PC-9 (cell line): ENCODE data around the gene RASIP1. TPM values are rescaled to one million over a fixed set of nuclear protein-coding genes. Genes with fewer than 3 reads are reported as not detected.

Experiments
- BruUV-seq: library from RNA; stranded (reverse); fragments of 400-500 nt; replicated peaks from 2 replicates; lab custom pipeline; 2021; lab: Mats Ljungman, UMichigan
- CTCF ChIA-PET: fragments of 300-600 bp; sonication (Branson Sonifier 250); formaldehyde crosslinking; loops from one replicate; lab custom pipeline; 2022; ENCODE audit warnings: antibody characterized with exemption; lab: Charles Lee
- POLR2A ChIA-PET: fragments of 300-600 bp; sonication (Branson Sonifier 250); formaldehyde crosslinking; loops from one replicate; lab custom pipeline; 2022; ENCODE audit warnings: antibody characterized with exemption; ENCODE audit not compliant: unreplicated experiment; lab: Charles Lee
- DNase-seq, 2 experiments: peaks; one replicate each; pipeline versions ENCODE4 v3.0.0 to v3.0.0-alpha.2; 2015 to 2022; ENCODE audit warnings: mixed read lengths in 1 of 2
- H2AFZ ChIP-seq: fragments of 200-600 bp; sonication (generic); 2 replicates; pipeline ENCODE4 v1.8.1; 2017; ENCODE audit warnings: antibody characterized with exemption
- H3F3A ChIP-seq: fragments of 200-600 bp; sonication (generic); 2 replicates; pipeline ENCODE4 v1.8.1; 2017; ENCODE audit warnings: antibody characterized with exemption, mild to moderate bottlenecking, low read depth; ENCODE audit not compliant: insufficient read depth
- H3K27ac ChIP-seq: fragments of 200-600 bp; sonication (generic); 2 replicates; pipeline ENCODE4 v1.6.1; 2016; ENCODE audit warnings: mixed run types
- H3K27me3 ChIP-seq: fragments of 200-600 bp; sonication (generic); 2 replicates; pipeline ENCODE4 v1.6.1; 2016; ENCODE audit warnings: low read depth, mixed run types; ENCODE audit not compliant: insufficient read depth
- H3K36me3 ChIP-seq: fragments of 200-600 bp; sonication (generic); 2 replicates; pipeline ENCODE4 v1.6.1; 2016; ENCODE audit warnings: low read depth, mixed run types
- H3K4me1 ChIP-seq: fragments of 200-600 bp; sonication (generic); replicated peaks from 2 replicates; pipeline ENCODE4 v1.6.1; 2016; ENCODE audit warnings: mixed run types; ENCODE audit not compliant: insufficient read depth
- H3K4me2 ChIP-seq: fragments of 200-600 bp; sonication (generic); 2 replicates; pipeline ENCODE4 v1.6.1; 2017; ENCODE audit warnings: mixed run types
- H3K4me3 ChIP-seq: fragments of 200-600 bp; sonication (generic); 2 replicates; pipeline ENCODE4 v1.6.1; 2016; ENCODE audit warnings: mixed run types
- H3K79me2 ChIP-seq: fragments of 200-600 bp; sonication (generic); 2 replicates; pipeline ENCODE4 v1.6.1; 2017; ENCODE audit warnings: low read depth, mixed run types
- H3K9me2 ChIP-seq: fragments of 200-600 bp; sonication (generic); 2 replicates; pipeline ENCODE4 v1.8.1; 2017; ENCODE audit warnings: mild to moderate bottlenecking; ENCODE audit not compliant: insufficient read depth
- H3K9me3 ChIP-seq: fragments of 200-600 bp; sonication (generic); 2 replicates; pipeline ENCODE4 v1.8.1; 2016; ENCODE audit warnings: low read depth; ENCODE audit not compliant: insufficient read depth
- H4K20me1 ChIP-seq: fragments of 200-600 bp; sonication (generic); 2 replicates; pipeline ENCODE4 v1.8.1; 2017; ENCODE audit not compliant: insufficient read depth
- CTCF ChIP-seq: fragments of 200-600 bp; sonication (generic); conservative IDR thresholded peaks from 2 replicates; pipeline ENCODE4 v1.6.1; 2017; ENCODE audit warnings: mixed run types, antibody characterized with exemption, mild to moderate bottlenecking, moderate library complexity
- EZH2 ChIP-seq: fragments of 200-600 bp; sonication (generic); IDR thresholded peaks from 2 replicates; pipeline ENCODE4 v1.8.0; 2017; ENCODE audit warnings: antibody characterized with exemption, low read depth
- intact Hi-C: fragments of 100-400 bp; cut with micrococcal nuclease; formaldehyde crosslinking; loops from one replicate; pipeline ENCODE4 v1.10.0; 2022; ENCODE audit not compliant: unreplicated experiment
- total RNA-seq: library from RNA; stranded (reverse); gene quantifications from 2 replicates; pipeline ENCODE4 v1.2.3, GENCODE V29; 2021

The RASIP1 gene
- total RNA-seq, 1 experiment from 2014 or later, result 1.4 TPM

DNA sequence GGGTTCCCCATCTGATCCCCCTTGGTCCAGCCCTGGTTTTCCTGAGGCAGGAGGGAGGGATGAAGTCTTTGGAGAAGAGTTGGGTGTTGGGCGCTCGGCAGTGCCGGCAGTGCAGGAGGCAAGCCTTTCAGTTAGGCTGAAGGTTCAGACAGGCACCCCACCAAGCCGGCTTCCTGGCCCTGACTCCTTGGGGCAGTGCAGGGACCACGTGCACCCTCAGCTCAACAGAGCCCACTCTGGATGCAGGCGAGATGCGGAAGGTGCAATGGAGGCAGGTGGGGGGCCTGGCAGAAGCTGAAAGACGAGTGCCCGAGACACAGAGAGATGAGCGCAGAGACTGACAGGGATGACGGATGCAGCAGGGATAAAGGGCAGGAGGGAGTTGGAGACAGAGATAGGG is 31.9 kb downstream of the RASIP1 start:
- Histone ChIP-seq H3K4me2 (no peak overlapping the region), H3K27me3 (no peaks in the 10 kb centered on the region), H3K9me2 (no peaks in the 10 kb centered on the region), H3K36me3 (no peaks in the 10 kb centered on the region), H4K20me1 (no peaks in the 10 kb centered on the region), H3K27ac (no peak overlapping the region), H3K79me2 (peaks cover 9% of the 10 kb centered on the region; the same call in 1 of the 2 replicates), H3K4me1 (peaks cover 7% of the 10 kb centered on the region; the same call in 1 of the 2 replicates), H3F3A (no peaks in the 10 kb centered on the region), H2AFZ (no peak overlapping the region), H3K4me3 (no peak overlapping the region), H3K9me3 (no peaks in the 10 kb centered on the region)
- CTCF ChIA-PET, result no interaction called here
- DNase-seq, result no peak
- intact Hi-C loops, result no loop called here
- POLR2A ChIA-PET, result no interaction called here
- TF ChIP-seq CTCF (no peak), EZH2 (no peak)
- no TSS peak for BruUV-seq

GRCh38 chr19:48705431-48705830 is 35.0 kb downstream of the RASIP1 start:
- Histone ChIP-seq H3F3A (no peaks in the 10 kb centered on the region), H3K4me1 (no peaks in the 10 kb centered on the region), H3K27ac (no peak overlapping the region), H3K27me3 (no peaks in the 10 kb centered on the region), H3K36me3 (no peaks in the 10 kb centered on the region), H3K9me2 (no peaks in the 10 kb centered on the region), H3K4me3 (no peak overlapping the region), H3K4me2 (no peak overlapping the region), H4K20me1 (no peaks in the 10 kb centered on the region), H2AFZ (no peak overlapping the region), H3K9me3 (no peaks in the 10 kb centered on the region), H3K79me2 (no peaks in the 10 kb centered on the region)
- BruUV-seq, result no TSS peak
- intact Hi-C loops, result no loop called here
- no peak for DNase-seq
- TF ChIP-seq CTCF, result no peak
- TF ChIP-seq EZH2, result no peak
- ChIA-PET CTCF (no interaction called here), POLR2A (interaction anchor here (0.6 to 0.7 kb wide), 2 partner anchors 9 to 104 kb away, joined by 5 to 8 read pairs; partner anchors contain the start of gene FUT2)

- H3K9me2 ChIP-seq, result no peaks in the 10 kb centered on the region
- peaks cover 13% of the 10 kb centered on the region for H3F3A ChIP-seq
- no peaks in the 10 kb centered on the region for H3K9me3 ChIP-seq
- no peak for TF ChIP-seq CTCF
- no peak for TF ChIP-seq EZH2
- DNase-seq, result no peak
- CTCF ChIA-PET, result no interaction called here
- intact Hi-C loops, result no loop called here
- H3K4me2 ChIP-seq, result no peak overlapping the region
- H3K79me2 ChIP-seq, result no peaks in the 10 kb centered on the region
- H3K4me3 ChIP-seq, result no peak overlapping the region
- no peaks in the 10 kb centered on the region for H3K4me1 ChIP-seq
- H2AFZ ChIP-seq, result no peak overlapping the region
- H3K27me3 ChIP-seq, result no peaks in the 10 kb centered on the region
- no TSS peak for BruUV-seq
- no peaks in the 10 kb centered on the region for H3K36me3 ChIP-seq
- POLR2A ChIA-PET, result no interaction called here
- H3K27ac ChIP-seq, result no peak overlapping the region
- no peaks in the 10 kb centered on the region for H4K20me1 ChIP-seq
Observed at GRCh38 chr19:48703316-48703715, 37.1 kb downstream of the RASIP1 start.
